Frontal cortex (tissue), 4 donors: ENCODE results near the gene GRPEL1. TPM values are rescaled to one million over a fixed set of nuclear protein-coding genes. Genes with fewer than 3 reads are reported as not detected.

Source experiments
- DNase-seq, 2 donors: peaks; one replicate each; pipeline ENCODE4 v3.0.0; 2012; ENCODE audit warnings: low spot score in 2 of 2
- FAIRE-seq: peaks from 2 replicates; lab custom pipeline; 2012; peaks lifted over from hg19 to GRCh38; lab: Jason Lieb, UNC
- total RNA-seq: library from RNA; depleted of rRNA; stranded (reverse); fragments of >200 nt; gene quantifications from one replicate; pipeline ENCODE4 v1.2.3, GENCODE V29; 2014
- donor health status: control.
- donor health status: control.
- donor health status: control.

GRPEL1 gene
- total RNA-seq, 1 donor from 2014 or later = 15.1 TPM

DNA sequence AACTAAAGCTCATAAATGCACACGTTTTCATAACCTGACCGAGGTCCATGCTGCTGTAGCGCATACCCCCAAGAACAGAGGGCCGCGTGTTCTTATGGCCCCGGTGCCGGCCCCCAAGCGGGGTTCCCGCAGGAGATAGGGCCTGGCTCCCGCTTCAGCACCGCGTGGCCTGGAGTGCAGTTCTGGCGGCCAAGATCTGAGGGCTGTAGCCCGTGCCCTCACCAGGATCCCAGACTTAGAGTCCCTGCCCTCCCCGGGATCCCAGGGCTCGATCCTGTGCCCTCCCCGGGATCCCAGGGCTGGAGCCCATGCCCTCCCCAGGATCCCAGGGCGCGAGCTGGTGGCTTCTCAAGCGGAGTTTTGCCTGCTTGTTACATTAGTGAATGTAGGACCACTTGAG is 1.0 kb upstream of the GRPEL1 start:
- FAIRE-seq = no peak

DNA sequence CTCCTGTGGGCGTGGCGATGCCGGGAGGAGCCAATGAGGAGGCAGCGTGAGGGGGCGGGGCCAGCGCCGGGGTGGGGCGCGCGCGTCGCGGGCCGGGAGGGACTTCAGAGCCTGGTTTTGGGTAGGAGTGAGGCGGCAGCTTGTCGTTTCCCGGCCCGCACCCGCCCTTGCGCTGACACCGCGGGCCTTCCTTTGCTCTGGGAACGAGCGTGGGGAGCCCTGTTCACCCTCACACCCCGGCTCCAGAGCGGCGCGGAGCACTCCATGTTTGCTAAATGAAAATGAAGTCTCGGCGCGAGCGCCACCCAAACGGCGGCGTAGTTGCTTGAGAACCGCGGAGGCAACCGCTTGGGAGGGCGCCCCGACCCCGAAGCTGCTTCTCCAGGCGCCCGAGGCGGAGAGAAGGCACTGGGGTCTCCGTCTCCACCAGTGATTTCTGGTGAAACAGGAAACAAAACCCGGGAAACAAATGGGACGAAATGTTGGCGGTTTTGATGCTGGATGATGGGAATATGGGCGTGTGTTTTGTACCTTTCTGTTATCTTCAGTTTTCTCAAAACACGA is 497 bp upstream of the GRPEL1 start:
- no peak for FAIRE-seq

More for the DNA sequence above, 1.0 kb upstream of the GRPEL1 start:
- DNase-seq = no peak

DNA sequence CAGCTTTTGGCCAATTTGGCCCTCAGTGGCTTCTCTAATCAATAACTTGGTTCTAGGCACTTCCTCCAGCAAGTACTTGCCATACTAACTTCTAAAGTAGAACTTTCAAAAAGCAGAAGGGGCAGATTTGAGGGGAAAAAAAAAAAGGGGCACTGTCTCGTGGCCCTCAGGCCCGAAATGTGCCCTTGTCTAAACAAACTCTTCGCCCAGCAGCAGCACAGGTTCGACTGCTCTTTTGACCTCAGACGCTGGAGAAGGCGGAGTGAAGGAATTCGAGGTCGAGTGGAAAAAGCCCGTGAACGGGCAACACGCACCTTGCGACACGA is 775 bp downstream of the GRPEL1 start:
- DNase-seq (no peak), FAIRE-seq (no peak)

More for the DNA sequence above, 497 bp upstream of the GRPEL1 start:
- DNase-seq = no peak

DNA sequence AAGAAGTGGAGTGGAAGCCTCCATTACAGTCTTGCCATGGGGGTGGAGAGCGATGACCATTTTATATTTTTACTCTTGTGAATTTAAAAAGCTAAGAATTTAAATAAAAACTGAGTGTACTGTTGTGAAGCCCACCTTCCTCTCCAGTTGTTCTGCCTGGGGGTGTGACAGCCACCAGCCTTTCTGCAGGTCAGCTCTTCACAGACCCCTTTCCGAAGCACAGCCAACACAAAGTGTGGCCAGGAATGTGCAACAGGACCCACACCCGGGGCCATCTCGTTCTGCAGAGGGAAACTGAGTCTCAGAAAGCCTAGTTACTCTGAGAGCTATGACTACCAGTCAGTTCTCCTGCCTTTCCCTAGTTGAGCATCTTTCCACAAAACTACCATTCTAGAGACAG is 1.4 kb downstream of the GRPEL1 start:
- DNase-seq (no peak), FAIRE-seq (no peak)

DNA sequence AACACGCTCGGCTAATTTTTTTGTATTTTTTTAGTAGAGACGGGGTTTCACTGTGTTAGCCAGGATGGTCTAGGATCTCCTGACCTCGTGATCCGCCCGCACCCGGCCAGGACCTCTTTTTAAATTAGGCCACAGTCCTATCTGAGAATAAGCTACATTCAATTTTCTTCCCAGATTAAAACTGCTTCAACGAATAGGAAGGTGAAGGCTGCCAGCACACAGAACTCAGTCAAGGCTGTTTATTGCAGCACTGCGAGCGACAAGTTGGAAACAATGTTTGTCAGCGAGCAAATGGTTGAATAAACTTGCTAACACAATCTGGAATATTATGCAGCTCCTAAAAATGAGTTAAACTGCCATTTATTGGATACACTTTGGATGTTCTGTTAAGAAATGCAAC is 1.9 kb downstream of the GRPEL1 start:
- FAIRE-seq (no peak), DNase-seq (no peak)

DNA sequence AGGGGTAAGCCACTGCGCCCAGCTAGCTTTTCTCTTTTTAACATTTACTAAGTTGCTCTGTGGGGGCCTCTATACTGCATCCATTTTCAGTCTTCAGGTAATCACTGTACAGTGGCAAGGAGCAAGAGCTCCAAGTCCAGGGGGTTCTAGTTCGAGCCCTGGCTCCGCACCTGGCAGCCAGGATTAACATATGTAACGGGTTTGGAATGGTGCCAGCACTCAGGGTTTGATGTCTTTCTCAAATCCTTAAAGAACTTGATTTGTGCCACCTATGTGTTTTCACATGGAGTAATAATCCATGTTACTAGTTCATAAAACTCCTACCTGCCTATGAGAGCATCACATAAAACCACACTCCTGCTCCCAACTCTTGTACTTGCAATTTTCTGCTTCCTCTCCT is 4.5 kb downstream of the GRPEL1 start:
- FAIRE-seq = no peak
- no peak for DNase-seq

DNA sequence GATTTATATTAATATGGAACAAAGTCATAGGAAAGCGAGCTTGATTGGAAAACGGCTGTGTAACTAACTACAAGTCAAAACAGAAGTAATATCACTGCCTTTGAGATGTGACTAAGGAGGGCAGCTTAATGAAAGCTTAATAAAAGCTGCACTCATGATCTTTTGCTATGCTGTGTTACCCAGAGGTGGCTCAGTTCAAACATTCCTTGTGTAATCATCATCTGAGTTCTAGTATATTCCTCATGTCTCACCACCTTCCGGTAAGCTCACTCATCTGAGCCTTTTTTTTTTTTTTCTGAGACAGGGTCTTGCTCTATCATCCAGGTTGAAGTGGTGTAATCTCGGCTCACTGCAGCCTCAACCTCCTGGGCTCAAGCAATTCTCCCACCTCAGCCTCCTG is 5.0 kb downstream of the GRPEL1 start:
- DNase-seq (no peak), FAIRE-seq (no peak)

DNA sequence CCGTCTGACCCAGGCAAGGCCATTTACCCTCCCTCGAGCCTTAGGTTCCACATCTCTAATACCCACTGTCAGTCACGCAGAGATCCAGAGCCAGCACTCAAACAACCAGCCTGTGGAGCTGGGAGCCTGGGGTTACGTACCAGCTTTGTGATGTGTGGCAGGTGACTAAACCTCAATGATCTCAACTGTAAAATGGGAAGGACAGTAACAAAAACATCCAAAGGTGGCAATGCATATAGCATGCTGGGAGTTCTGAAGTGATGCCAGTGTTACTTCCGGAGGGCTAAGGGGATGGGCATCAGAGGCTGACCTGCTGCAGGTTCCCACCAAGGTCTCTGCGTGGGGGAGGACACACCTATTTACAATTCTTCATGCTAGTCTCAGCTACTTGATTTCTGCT is 6.0 kb downstream of the GRPEL1 start:
- FAIRE-seq (no peak), DNase-seq (no peak)

DNA sequence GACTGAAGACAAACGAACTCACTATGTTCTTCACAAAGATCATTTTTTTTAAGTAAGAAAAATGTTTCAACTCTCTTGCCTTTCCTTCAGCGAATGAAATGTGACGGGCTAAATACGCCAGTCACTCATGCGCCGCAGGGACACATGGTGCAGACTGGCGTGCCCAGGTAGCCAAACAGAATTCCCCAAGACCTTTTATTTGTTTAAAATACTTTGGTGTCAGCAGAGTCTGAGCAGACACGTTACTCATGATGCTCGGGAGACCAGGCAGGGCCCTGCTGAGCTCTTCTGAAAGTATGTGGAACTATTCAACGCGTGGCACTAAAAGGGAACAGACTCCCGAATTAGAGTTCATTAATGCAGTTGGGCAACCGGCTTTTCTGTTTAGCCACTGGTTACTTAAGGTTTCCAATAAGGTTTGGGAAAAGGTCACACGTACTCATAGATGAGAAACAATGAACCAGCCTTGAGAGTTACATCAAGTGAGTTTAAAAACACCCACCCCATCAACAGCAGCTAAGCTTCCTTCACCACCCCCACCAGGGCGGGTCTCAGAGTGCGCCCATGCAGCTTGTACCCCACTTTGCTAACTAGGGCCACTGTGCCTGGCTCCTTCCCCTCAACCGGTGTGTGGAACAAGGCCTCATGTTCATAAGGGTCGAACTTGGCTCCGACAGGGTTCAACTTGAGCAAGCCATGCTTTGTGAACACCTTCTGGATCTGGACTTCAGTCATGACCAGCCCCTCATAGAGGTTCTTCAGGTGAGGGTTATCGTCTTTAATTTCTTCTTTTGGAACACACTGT is 7.3 kb downstream of the GRPEL1 start:
- DNase-seq (no peak), FAIRE-seq (no peak)

DNA sequence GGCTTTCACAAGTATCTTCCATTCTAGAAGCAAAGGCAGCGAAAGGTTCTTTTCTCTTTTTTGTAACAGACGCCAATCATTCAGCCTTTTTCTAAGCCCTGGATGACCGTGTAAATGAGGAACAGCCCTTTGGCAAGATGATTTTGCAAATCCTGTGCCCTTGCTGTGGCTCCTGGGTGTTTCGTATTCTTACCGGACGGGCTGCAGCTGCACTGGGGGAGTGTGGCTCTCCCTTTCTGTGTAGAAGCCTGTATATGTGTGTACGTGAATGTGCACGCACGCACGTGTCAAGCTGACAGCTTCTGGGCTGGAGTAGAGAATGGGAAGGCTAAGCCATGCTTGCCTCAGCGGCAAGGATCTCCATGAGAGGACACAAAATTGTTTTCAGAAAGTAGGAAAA is 8.2 kb downstream of the GRPEL1 start:
- no peak for FAIRE-seq

DNA sequence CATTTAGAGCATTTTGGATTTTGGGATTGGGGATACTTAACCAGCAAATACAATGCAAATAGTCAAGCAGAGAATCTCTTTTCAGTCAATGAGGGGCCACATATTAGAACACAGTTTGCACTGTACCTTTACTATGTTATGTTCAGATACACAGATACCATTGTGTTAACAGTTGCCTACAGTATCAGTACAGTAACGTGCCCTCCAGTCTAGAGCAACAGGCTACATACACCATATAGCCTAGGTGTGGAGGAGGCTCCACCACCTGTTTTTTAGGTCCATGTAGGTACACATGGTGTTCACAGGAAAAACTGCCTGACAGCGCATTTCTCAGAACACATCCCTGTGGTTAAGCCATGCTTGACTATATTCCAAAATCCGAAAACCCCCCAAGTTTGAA is 9.1 kb downstream of the GRPEL1 start:
- no peak for DNase-seq

More for the DNA sequence above, 8.2 kb downstream of the GRPEL1 start:
- no peak for DNase-seq

DNA sequence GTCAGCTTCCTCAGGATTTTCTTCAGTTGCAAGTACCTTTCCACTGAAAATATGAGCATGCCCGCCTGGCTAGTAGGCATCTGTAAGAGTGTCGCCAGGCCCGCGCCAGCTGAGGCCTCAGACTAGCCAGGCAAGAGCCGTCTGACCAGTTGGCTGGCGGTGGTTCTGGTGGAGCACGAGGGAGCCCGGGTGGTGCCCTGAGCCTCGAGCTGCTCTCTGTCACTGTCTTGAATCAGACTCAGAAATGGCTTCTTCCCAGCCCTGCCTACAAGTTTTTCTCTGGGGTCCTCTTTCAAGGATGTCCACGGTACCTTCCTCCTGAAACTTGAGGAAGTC is 11.9 kb downstream of the GRPEL1 start:
- FAIRE-seq = no peak
- no peak for DNase-seq

More for the DNA sequence above, 9.1 kb downstream of the GRPEL1 start:
- no peak for FAIRE-seq

DNA sequence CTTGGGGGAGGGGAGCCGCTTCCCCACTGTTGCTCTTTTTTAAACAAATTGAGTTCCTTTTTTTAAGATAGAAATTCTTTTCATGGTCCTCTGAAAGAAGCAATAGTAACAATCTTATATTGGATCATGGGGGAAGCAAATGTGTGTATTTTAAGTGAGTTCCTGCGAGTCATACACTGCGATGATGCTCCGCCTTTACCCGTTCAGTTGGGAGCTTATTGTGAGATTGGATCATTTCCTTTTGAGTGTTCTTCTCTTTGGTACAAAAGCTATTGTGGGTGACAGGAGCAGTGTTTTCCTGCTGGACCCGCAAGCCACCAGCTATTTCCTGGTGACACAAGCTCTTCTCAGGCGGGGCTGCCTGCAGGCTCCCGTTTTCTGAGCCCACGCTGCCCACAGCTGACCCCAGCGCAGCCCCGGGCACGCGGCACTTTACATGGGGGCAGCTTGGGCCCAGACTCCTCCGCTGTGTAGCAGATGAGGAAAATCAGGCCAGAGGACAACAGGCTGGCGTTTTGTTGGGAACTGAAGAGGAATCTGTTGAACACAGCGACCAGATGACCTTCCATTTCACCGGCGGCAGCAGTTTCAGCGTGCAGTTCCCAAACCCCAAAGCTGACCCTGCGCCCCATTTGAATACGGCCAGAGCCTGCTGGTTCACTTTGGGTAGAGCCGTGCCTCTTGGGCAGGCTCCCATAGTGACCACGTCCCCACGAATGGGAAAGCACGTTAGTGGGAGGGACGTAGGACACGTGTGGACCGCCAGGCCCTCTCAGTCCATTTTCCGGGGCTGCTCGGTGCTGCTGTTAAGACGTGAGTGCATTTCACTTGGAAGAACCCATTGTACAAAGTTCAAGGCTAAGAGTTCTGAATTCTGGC is 12.5 kb downstream of the GRPEL1 start:
- FAIRE-seq (no peak), DNase-seq (no peak)

DNA sequence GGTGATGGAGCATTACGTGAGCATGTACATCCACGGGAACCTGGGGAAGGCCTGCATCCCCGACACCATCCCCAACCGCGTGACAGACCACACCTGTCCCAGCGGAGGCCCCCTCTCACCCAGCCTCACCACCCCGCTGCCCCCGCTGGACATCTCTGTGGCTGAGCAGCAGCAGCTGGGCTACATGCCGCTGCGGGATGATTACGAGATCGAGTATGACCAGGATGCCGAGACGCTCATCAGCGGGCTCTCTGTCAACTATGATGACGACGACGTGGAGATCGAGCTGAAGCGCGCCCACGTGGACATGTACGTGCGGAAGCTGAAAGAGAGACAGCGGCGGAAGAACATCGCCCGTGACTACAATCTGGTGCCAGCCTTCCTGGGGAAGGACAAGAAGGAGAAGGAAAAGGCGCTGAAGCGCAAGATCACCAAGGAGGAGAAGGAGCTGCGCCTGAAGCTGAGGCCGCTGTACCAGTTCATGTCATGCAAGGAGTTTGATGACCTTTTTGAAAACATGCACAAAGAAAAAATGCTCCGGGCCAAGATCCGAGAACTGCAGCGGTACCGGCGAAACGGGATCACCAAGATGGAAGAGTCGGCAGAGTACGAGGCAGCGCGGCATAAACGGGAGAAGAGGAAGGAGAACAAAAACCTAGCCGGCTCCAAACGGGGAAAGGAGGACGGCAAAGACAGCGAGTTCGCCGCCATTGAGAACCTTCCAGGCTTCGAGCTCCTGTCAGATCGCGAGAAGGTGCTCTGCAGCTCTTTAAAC is 13.6 kb downstream of the GRPEL1 start:
- DNase-seq (no peak), FAIRE-seq (no peak)

DNA sequence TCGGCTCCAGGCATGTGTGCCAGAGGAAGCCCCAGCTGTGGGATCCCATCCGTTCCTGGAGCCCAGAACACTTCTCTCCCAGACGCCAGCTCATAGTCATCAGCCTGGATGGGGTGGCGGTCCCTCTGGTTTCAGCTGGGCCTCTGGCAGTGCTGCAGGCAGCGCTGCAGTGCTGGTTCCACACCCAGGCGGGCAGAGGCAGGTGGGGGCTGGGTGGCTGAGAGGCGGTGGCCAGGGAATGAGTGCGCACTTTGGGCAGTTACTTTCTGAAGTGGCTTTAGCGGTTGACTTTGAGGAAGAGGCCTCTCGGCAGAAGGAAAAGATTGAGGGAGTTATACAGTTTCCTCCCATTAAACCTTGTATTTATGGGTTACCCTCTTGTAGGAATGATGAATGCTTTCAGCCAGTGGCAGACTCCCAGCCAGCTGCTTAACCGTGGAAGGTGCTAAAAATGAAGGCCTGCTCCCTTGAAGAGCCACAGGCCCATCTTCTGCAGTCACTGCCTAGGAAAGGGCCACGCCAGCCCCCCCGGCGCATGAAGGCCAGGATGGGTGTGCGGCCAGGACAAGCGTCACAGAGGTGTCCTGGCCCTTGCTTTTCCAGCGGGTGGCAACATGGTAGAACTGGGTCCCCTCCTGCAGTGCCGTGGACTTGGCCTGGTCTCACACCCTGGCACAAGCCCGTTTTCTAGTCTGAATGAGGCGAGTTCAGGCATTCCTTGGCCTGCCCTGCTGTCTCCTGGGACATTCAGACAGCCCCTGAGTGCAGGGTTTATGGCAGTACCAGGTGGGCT is 14.7 kb downstream of the GRPEL1 start:
- DNase-seq (no peak), FAIRE-seq (no peak)

DNA sequence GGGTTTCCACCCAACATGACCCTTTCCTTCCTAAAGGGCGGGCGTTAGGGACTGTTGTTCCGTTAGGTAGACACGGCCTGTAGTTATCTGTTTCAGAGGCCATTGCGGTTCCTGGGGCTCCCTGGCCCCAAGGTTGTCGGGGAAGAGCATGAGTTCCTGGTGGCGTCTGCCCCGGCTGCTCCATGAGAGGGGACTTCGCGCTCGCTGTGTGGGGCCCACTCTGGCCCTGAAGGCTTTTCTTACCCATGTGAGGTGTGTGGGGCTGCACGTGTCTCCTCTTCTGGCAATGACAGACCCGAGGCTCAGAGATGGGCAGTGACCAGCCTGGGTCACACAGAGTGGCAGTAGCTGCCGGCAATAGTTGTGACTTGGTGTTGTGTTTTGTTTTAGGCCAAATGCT is 15.6 kb downstream of the GRPEL1 start:
- FAIRE-seq = no peak

DNA sequence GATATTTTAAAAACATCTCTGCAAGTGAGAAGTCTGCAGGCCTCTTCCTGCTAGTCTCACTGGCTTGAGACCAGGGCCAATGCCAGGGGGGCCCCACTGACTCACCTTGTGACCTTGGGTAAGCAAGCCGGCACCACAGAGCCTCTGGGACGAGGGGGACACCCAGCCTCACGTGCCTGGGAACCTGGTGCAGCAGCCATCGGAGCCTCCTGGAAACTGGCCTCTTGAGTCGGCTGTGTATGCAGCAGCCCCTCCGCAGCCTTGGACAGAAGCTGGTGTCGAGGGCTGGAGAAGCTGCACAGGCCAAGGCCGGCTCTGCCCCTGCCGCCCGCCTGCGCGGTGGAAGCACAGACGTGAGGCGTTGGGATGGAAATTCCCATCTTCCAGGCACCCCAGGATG is 16.0 kb downstream of the GRPEL1 start:
- DNase-seq (no peak), FAIRE-seq (no peak)

More for the DNA sequence above, 15.6 kb downstream of the GRPEL1 start:
- DNase-seq = no peak

DNA sequence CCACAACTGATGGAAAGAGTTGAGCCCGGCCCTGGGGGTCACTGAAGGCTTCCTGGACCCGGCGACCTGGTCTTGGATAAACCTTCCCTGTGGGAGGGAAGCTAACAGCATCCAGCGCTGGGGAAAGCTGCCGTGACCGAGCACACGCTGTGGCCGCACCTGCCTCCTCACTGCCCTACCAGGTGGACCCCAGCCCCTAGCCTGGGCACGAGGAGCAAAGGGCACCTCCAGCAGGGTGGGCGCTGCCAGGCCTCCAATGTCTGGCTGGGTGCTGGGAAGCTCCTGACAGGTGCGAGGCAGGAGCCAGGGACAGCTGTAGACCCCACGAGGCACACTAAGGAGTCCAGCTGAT is 16.7 kb downstream of the GRPEL1 start:
- FAIRE-seq = no peak
- no peak for DNase-seq

DNA sequence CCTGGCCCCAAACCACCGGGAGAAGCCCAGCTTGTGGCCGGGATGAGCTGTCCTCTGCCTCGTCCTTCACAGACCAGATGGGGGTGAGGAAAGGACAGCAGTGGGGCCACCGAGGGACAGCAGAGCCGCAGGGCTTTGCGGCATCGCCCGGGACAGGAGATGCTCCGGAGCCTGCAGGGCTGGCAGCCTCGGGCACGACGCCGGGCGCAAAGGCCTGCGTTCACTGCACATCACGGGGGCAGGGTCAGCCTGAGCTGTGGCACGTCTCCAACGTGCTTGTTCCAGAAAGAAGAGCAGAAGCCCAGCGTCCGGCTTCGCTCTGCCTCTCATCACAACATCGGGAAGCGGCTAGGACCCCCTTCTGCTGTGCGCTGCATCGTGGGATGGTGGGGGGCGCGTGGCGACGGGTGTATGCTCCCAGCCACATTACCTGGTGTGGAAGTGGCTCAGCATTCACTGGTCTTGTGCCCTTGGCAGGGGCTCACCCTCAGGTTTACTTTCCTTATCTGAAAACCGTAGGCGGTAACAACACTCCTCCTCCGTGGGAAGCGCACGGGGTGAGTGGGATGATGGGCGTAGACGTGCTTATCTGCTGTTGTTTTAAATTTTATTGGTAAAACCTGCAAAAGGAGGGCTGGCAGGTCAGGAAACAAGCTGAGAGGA is 17.3 kb downstream of the GRPEL1 start:
- DNase-seq (no peak), FAIRE-seq (no peak)
